CD4-positive, alpha-beta T cell treated with Interleukin-21 for 1 hour (primary cell): ENCODE results near the gene CDH23.

ENCODE experiments used
- DNase-seq: peaks from one replicate; pipeline ENCODE4 v3.0.0-alpha.2; 2020

Gene CDH23

GRCh38 chr10:71696628-71697326 is 300.1 kb downstream of the CDH23 start:
- peak; percentile 63 for DNase-seq

GRCh38 chr10:71697938-71698709 is 301.4 kb downstream of the CDH23 start:
- DNase-seq = peak; percentile 53

GRCh38 chr10:71698737-71699136 is 302.0 kb downstream of the CDH23 start:
- no peak for DNase-seq

- no peak for DNase-seq
Measured at GRCh38 chr10:71700731-71701368, 304.1 kb downstream of the CDH23 start.

GRCh38 chr10:71701496-71702132 is 304.9 kb downstream of the CDH23 start:
- DNase-seq = no peak

GRCh38 chr10:71703577-71703976 is 306.9 kb downstream of the CDH23 start:
- DNase-seq = no peak

GRCh38 chr10:71704816-71705215 is 308.1 kb downstream of the CDH23 start:
- DNase-seq = no peak

GRCh38 chr10:71705582-71705981 is 308.9 kb downstream of the CDH23 start:
- DNase-seq = no peak

GRCh38 chr10:71706216-71707121 is 309.7 kb downstream of the CDH23 start:
- no peak for DNase-seq

- DNase-seq = no peak
Measured at GRCh38 chr10:71707240-71707789, 310.6 kb downstream of the CDH23 start.

- peak; percentile 71 for DNase-seq
Measured at GRCh38 chr10:71708301-71708703, 311.6 kb downstream of the CDH23 start.

GRCh38 chr10:71708897-71709882 is 312.5 kb downstream of the CDH23 start:
- no peak for DNase-seq

GRCh38 chr10:71710519-71710918 is 313.8 kb downstream of the CDH23 start:
- no peak for DNase-seq

GRCh38 chr10:71711052-71711623 is 314.4 kb downstream of the CDH23 start:
- DNase-seq = no peak

- no peak for DNase-seq
Measured at GRCh38 chr10:71712170-71712569, 315.4 kb downstream of the CDH23 start.

GRCh38 chr10:71712572-71713134 is 315.9 kb downstream of the CDH23 start:
- DNase-seq = no peak

GRCh38 chr10:71713135-71714030 is 316.7 kb downstream of the CDH23 start:
- DNase-seq = peak; percentile 71

- no peak for DNase-seq
Measured at GRCh38 chr10:71714031-71714410, 317.3 kb downstream of the CDH23 start.

- no peak for DNase-seq
Measured at GRCh38 chr10:71714592-71714991, 317.9 kb downstream of the CDH23 start.
